Common myeloid progenitor, CD34-positive (primary cell): Measurements from ENCODE around the gene TRNAU1AP.
"Not testable (repeated sequence)": the region's sequence is repeated elsewhere in the genome, so short reads cannot be mapped to it uniquely, and the experiment has no call there.

Source experiments
- CTCF ChIA-PET: fragments of 350-600 bp; sonication (Branson Sonifier 250); formaldehyde crosslinking; loops from one replicate; lab custom pipeline; 2021; ENCODE audit warnings: antibody characterized with exemption; lab: Charles Lee
- POLR2A ChIA-PET: fragments of 350-600 bp; sonication (Branson Sonifier 250); formaldehyde crosslinking; loops from one replicate; lab custom pipeline; 2021; ENCODE audit warnings: antibody characterized with exemption; lab: Charles Lee
- DNase-seq, 3 donors: peaks; one replicate each; pipeline versions ENCODE4 v3.0.0 to v3.0.0-alpha.2; 2013
- H3K27ac ChIP-seq, 2 experiments: 1 replicate in 1 of 2; 2 replicates in 1 of 2; pipeline ENCODE4 v1.7.0; 2013; ENCODE audit warnings: inconsistent platforms in 2 of 2, low read length in 2 of 2, mild to moderate bottlenecking in 2 of 2, low read depth in 1 of 2, moderate library complexity in 1 of 2; ENCODE audit not compliant: severe bottlenecking in 2 of 2, insufficient read depth in 1 of 2, poor library complexity in 1 of 2
- H3K27me3 ChIP-seq, 5 experiments: replicated peaks in 2 of 5; 1 replicate in 3 of 5; 2 replicates in 2 of 5; pipeline versions ENCODE4 v1.6.1 to v1.7.0; 2013; ENCODE audit warnings: low read length in 4 of 5, mild to moderate bottlenecking in 2 of 5, moderate library complexity in 2 of 5, inconsistent platforms in 1 of 5; ENCODE audit not compliant: insufficient read depth in 5 of 5, control insufficient read depth in 4 of 5
- H3K36me3 ChIP-seq, 4 experiments: 1 replicate in 2 of 4; 2 replicates in 2 of 4; pipeline versions ENCODE4 v1.6.1 to v1.7.0; 2013; ENCODE audit warnings: low read length in 3 of 4, control low read depth in 1 of 4, mild to moderate bottlenecking in 1 of 4; ENCODE audit not compliant: control insufficient read depth in 4 of 4, insufficient read depth in 4 of 4
- H3K4me1 ChIP-seq, 4 experiments: 1 replicate in 3 of 4; 2 replicates in 1 of 4; pipeline versions ENCODE4 v1.6.1 to v1.7.1; 2013; ENCODE audit warnings: low read length in 3 of 4, mild to moderate bottlenecking in 3 of 4, control low read depth in 1 of 4, inconsistent platforms in 1 of 4, moderate library complexity in 1 of 4; ENCODE audit not compliant: control insufficient read depth in 4 of 4, insufficient read depth in 4 of 4; ENCODE audit errors: control extremely low read depth in 1 of 4
- H3K4me3 ChIP-seq, 7 experiments: 1 replicate in 4 of 7; 2 replicates in 3 of 7; pipeline versions ENCODE4 v1.5.1 to v1.7.0; 2013; ENCODE audit warnings: mild to moderate bottlenecking in 7 of 7, low read length in 6 of 7, moderate library complexity in 6 of 7, inconsistent platforms in 2 of 7, low read depth in 2 of 7, control low read depth in 1 of 7; ENCODE audit not compliant: insufficient read depth in 4 of 7, control insufficient read depth in 1 of 7; ENCODE audit errors: extremely low read depth in 1 of 7
- H3K9me3 ChIP-seq, 5 experiments: 1 replicate in 4 of 5; 2 replicates in 1 of 5; pipeline versions ENCODE4 v1.6.1 to v1.7.1; 2013; ENCODE audit warnings: low read length in 4 of 5, mild to moderate bottlenecking in 2 of 5, inconsistent platforms in 1 of 5, low read depth in 1 of 5, moderate library complexity in 1 of 5; ENCODE audit not compliant: control insufficient read depth in 4 of 5, insufficient read depth in 2 of 5; ENCODE audit errors: control extremely low read depth in 1 of 5
- WGBS: methylation state at CpG from one replicate; pipeline ENCODE4 v1.1.5; 2013; ENCODE audit not compliant: insufficient coverage; 5-methylcytosine and 5-hydroxymethylcytosine counted together

The TRNAU1AP gene

GRCh38 chr1:28586585-28587391 is 33.9 kb downstream of the TRNAU1AP start:
- DNase-seq, H3K36me3 ChIP-seq, H3K9me3 ChIP-seq, H3K27me3 ChIP-seq, H3K4me3 ChIP-seq, CTCF ChIA-PET, POLR2A ChIA-PET, H3K27ac ChIP-seq: not testable (repeated sequence)
- WGBS = 100% methylated on average over 3 of the region's 19 CpGs
- H3K4me1 ChIP-seq = peaks cover 0 to 27% (median 20%) of the 10 kb centered on the region in 4 experiments

DNA sequence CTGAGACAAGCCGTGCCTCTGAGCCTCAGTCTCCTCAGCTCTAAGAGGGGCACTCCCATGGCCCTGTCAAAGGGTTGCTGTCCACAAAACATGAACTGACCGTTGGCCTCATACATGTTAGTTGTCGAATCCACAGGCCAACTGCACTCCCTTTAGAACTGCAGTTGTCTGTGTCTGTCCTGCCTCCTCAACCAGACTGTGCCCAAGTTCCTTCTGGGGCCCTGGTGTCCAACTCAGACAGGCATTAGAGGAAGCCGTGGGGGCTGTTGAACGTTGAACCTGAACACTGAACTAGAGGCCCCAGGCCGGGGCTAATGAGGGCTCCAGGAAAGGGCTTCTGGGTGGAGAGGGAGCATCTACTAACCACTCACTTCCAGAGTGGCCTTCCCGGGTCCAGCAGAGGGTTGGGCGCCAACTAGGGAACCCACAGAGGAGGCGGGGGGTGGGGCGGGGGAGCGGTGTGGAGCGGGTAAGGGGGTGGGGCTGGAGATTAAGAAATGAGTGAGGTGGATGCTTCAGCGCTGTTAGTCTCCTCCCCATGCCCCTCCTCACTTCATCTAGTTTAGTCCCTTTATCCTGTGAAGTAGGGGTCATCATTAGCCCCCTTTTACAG is 38.9 kb downstream of the TRNAU1AP start, which contains the start of gene RAB42:
Gene RAB42, plus strand, starts transcription at position 558 of the 613 bp plus-strand sequence. CDS start 247 bp downstream, outside the sequence.
- ChIA-PET POLR2A (interaction anchor here (1.5 kb wide), 1 partner anchor 10 kb away, joined by 11 read pairs; no protein-coding TSS in a partner anchor), CTCF (interaction anchor here (1.7 to 1.8 kb wide), 2 partner anchors 11 to 12 kb away, joined by 7 to 9 read pairs; no protein-coding TSS in a partner anchor)
- no peaks in the 10 kb centered on the region for H3K9me3 ChIP-seq
- WGBS = 38% methylated on average over 6 of the region's 13 CpGs
- peak; percentile 14 to 45 (median 40) for DNase-seq
- H3K4me1 ChIP-seq = peaks cover 0 to 22% (median 15%) of the 10 kb centered on the region in 4 experiments
- peaks cover 0 to 4% (median 0%) of the 10 kb centered on the region in 5 experiments for H3K27me3 ChIP-seq
- H3K27ac ChIP-seq = no peak within 1 kb of the TSS
- peak within 1 kb of the TSS; percentile 28 to 76 (median 64) for H3K4me3 ChIP-seq
- H3K36me3 ChIP-seq = no peaks in the 10 kb centered on the region

- H3K27ac ChIP-seq = no peak overlapping the region
- no peaks in the 10 kb centered on the region for H3K36me3 ChIP-seq
- peaks cover 0 to 22% (median 15%) of the 10 kb centered on the region in 4 experiments for H3K4me1 ChIP-seq
- CTCF ChIA-PET = interaction anchor here (0.9 kb wide), 1 partner anchor 11 kb away, joined by 3 read pairs; no protein-coding TSS in a partner anchor
- peaks cover 0 to 4% (median 0%) of the 10 kb centered on the region in 5 experiments for H3K27me3 ChIP-seq
- no peaks in the 10 kb centered on the region for H3K9me3 ChIP-seq
- peak overlapping the region; percentile 28 to 76 (median 64) for H3K4me3 ChIP-seq
- DNase-seq = peak in 1 of 3 donors; percentile 15
- POLR2A ChIA-PET = interaction anchor here (0.6 to 1.5 kb wide), 3 partner anchors 9 to 44 kb away, joined by 3 to 11 read pairs (median 3); no protein-coding TSS in a partner anchor
- 7% methylated on average over 54 of the region's 81 CpGs for WGBS
These were observed 39.6 kb downstream of the TRNAU1AP start for GRCh38 chr1:28592321-28593071.

DNA sequence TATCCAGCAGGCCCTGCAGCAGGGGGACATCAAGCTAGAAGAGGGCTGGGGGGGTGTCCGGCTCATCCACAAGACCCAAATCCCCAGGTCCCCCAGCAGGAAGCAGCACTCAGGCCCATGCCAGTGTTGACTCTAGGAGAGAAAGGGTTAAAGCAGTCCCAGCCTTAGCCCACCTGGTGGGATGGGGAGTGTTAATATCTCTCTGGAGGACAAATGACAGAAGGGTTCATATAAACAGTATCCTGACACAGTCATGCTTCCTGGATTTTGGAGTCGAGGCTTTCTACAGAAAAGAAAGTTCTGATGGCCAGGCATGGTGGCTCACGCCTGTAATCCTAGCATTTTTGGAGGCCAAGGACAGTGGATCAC is 41.1 kb downstream of the TRNAU1AP start:
- WGBS = 95% methylated on average over 2 of the region's 3 CpGs
- H3K36me3 ChIP-seq, H3K9me3 ChIP-seq, H3K4me3 ChIP-seq, DNase-seq, H3K27me3 ChIP-seq, H3K27ac ChIP-seq, CTCF ChIA-PET, POLR2A ChIA-PET: not testable (repeated sequence)
- H3K4me1 ChIP-seq = peaks cover 0 to 22% (median 15%) of the 10 kb centered on the region in 4 experiments

GRCh38 chr1:28594686-28595411 is 42.0 kb downstream of the TRNAU1AP start:
- peaks cover 0 to 22% (median 15%) of the 10 kb centered on the region in 4 experiments for H3K4me1 ChIP-seq
- CTCF ChIA-PET, H3K4me3 ChIP-seq, H3K27me3 ChIP-seq, DNase-seq, H3K9me3 ChIP-seq, POLR2A ChIA-PET, H3K27ac ChIP-seq, H3K36me3 ChIP-seq: not testable (repeated sequence)
- WGBS = 97% methylated on average over 7 of the region's 7 CpGs

- POLR2A ChIA-PET = no interaction called here
- CTCF ChIA-PET = interaction anchor here (1.2 to 1.8 kb wide), 4 partner anchors 9 to 77 kb away, joined by 3 to 5 read pairs (median 4); no protein-coding TSS in a partner anchor
- Histone ChIP-seq H3K4me1 (peaks cover 0 to 15% (median 10%) of the 10 kb centered on the region in 4 experiments), H3K27me3 (peaks cover 0 to 4% (median 0%) of the 10 kb centered on the region in 5 experiments), H3K4me3 (no peak overlapping the region), H3K9me3 (no peaks in the 10 kb centered on the region), H3K36me3 (peaks cover 0 to 4% (median 0%) of the 10 kb centered on the region in 4 experiments), H3K27ac (no peak overlapping the region)
- no peak for DNase-seq
- 98% methylated on average over 10 of the region's 10 CpGs for WGBS
These were observed 42.7 kb downstream of the TRNAU1AP start for GRCh38 chr1:28595412-28596191.
